AG08395 (cell line): ENCODE results near the gene SOX6.
"Not testable (repeated sequence)": the region's sequence is repeated elsewhere in the genome, so short reads cannot be mapped to it uniquely, and the experiment has no call there.

Source experiments
- DNase-seq: peaks from one replicate; pipeline ENCODE4 v3.0.0; 2012; ENCODE audit warnings: mixed read lengths, low spot score

SOX6 gene

GRCh38 chr11:16356057-16356760 is at the start of gene SOX6:
SOX6 (minus strand) TSS chr11:16356546; CDS start chr11:16341248, 15,298 bp downstream.
- no peak for DNase-seq

- DNase-seq = no peak
Observed at GRCh38 chr11:16404781-16405285, 48.5 kb upstream of the SOX6 start.

GRCh38 chr11:16403851-16404250 is 47.5 kb upstream of the SOX6 start:
- DNase-seq = no peak

- DNase-seq = no peak
Observed at GRCh38 chr11:16403448-16403803, 47.1 kb upstream of the SOX6 start.

- no peak for DNase-seq
Observed at GRCh38 chr11:16402654-16403447, 46.5 kb upstream of the SOX6 start.

- DNase-seq = no peak
Observed at GRCh38 chr11:16397390-16397789, 41.0 kb upstream of the SOX6 start.

- DNase-seq = no peak
Observed at GRCh38 chr11:16395601-16396000, 39.3 kb upstream of the SOX6 start.

- DNase-seq = no peak
Observed at GRCh38 chr11:16394947-16395346, 38.6 kb upstream of the SOX6 start.

- no peak for DNase-seq
Observed at GRCh38 chr11:16393340-16393739, 37.0 kb upstream of the SOX6 start.

GRCh38 chr11:16392616-16393015 is 36.3 kb upstream of the SOX6 start:
- DNase-seq = no peak

GRCh38 chr11:16390826-16391225 is 34.5 kb upstream of the SOX6 start:
- not testable (repeated sequence) for DNase-seq

- no peak for DNase-seq
Observed at GRCh38 chr11:16385099-16385498, 28.8 kb upstream of the SOX6 start.

GRCh38 chr11:16382638-16383380 is 26.5 kb upstream of the SOX6 start:
- no peak for DNase-seq

GRCh38 chr11:16382186-16382585 is 25.8 kb upstream of the SOX6 start:
- DNase-seq = no peak

GRCh38 chr11:16380941-16381568 is 24.7 kb upstream of the SOX6 start:
- no peak for DNase-seq

GRCh38 chr11:16378906-16379305 is 22.6 kb upstream of the SOX6 start:
- DNase-seq = no peak

- no peak for DNase-seq
Observed at GRCh38 chr11:16377746-16378145, 21.4 kb upstream of the SOX6 start.

GRCh38 chr11:16375664-16376063 is 19.3 kb upstream of the SOX6 start:
- not testable (repeated sequence) for DNase-seq

- no peak for DNase-seq
Observed at GRCh38 chr11:16373768-16374167, 17.4 kb upstream of the SOX6 start.

GRCh38 chr11:16372355-16372754 is 16.0 kb upstream of the SOX6 start:
- no peak for DNase-seq

GRCh38 chr11:16367252-16367651 is 10.9 kb upstream of the SOX6 start:
- DNase-seq = no peak

- no peak for DNase-seq
Observed at GRCh38 chr11:16365581-16366228, 9.4 kb upstream of the SOX6 start.
